H1 (cell line): Measurements from ENCODE around the gene OTOF. TPM values are rescaled to one million over a fixed set of nuclear protein-coding genes. Genes with fewer than 3 reads are reported as not detected.

ENCODE experiments used
- KDM4A ChIP-seq: IDR thresholded peaks from one replicate; pipeline ENCODE4 v1.7.1; 2012; ENCODE audit warnings: low read depth, mild to moderate bottlenecking, moderate library complexity, low read length, inconsistent platforms; ENCODE audit not compliant: severe bottlenecking
- SP2 ChIP-seq: IDR thresholded peaks from 2 replicates; pipeline ENCODE4 v1.6.1; 2012; ENCODE audit warnings: mild to moderate bottlenecking, low read length, inconsistent platforms
- polyA plus RNA-seq, 7 experiments: library from polyadenylated mRNA; depleted of rRNA in 3 of 7; stranded (reverse) in 5 of 7; unstranded in 2 of 7; fragments of >200 nt in 5 of 7; fragments of 200-250 nt in 2 of 7; gene quantifications; 1 replicate in 5 of 7; 2 replicates in 1 of 7; 4 replicates in 1 of 7; pipeline versions ENCODE4 v1.2.1 to v1.2.3, GENCODE V29; 2011 to 2013; ENCODE audit warnings: missing spikeins in 2 of 7, mixed read lengths in 2 of 7
- total RNA-seq: library from RNA; stranded (reverse); fragmentation: NEBNext Ultra II Directional; extraction: Animal tissue kit (Norgen Biotek cat#: 25700); gene quantifications from 2 replicates; pipeline ENCODE4 v1.2.1, GENCODE V29; 2021

The OTOF gene
- total and polyA plus RNA-seq, 2 of the 8 experiments (the other 6 are each of a cell fraction or from before 2014, with no cell fraction given), result 0.06 TPM; not detected in 1

DNA sequence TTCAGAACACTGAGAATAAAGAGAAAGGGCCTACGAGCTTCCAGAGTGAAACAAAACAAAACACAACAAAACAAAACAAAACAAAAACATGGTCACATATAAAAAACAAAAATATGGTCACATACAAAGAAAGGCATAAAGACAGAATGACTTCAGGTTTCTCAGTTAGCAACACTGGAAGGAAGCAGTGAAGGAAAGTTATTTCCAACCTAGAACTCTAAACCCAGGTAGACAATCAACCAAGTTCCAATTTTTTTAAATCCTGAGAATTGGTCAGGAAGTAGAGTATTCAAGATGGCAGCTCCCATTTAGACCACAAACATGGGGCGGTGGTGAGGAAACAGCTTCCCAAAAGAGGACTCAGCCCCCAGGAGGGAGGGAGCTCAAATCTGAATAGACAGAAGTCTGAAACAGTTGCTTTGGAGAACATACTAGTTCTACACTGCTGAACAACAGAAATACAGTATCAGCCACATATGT is 67.1 kb downstream of the OTOF start (continued):
- TF ChIP-seq SP2 (no peak), KDM4A (no peak)
